ENCODE measurements around the gene RNF20.

- TF ChIP-seq, protein P1, sequence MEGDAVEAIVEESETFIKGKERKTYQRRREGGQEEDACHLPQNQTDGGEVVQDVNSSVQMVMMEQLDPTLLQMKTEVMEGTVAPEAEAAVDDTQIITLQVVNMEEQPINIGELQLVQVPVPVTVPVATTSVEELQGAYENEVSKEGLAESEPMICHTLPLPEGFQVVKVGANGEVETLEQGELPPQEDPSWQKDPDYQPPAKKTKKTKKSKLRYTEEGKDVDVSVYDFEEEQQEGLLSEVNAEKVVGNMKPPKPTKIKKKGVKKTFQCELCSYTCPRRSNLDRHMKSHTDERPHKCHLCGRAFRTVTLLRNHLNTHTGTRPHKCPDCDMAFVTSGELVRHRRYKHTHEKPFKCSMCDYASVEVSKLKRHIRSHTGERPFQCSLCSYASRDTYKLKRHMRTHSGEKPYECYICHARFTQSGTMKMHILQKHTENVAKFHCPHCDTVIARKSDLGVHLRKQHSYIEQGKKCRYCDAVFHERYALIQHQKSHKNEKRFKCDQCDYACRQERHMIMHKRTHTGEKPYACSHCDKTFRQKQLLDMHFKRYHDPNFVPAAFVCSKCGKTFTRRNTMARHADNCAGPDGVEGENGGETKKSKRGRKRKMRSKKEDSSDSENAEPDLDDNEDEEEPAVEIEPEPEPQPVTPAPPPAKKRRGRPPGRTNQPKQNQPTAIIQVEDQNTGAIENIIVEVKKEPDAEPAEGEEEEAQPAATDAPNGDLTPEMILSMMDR (optimal IDR thresholded peaks at IDR 0.05 in 1 of 3, IDR thresholded peaks at IDR 0.05 in 1 of 3, conservative IDR thresholded peaks at IDR 0.05 in 1 of 3; ENCODE audit: extremely low read depth in 1 of 3, insufficient read depth in 2 of 3, low read length in 3 of 3): no peak
- no peak for TF ChIP-seq EZH2 (IDR thresholded peaks at IDR 0.05; ENCODE audit: low read length)
Observed at GRCh38 chr9:101561740-101562139, 28.1 kb downstream of the RNF20 start.

Data from keratinocyte (primary cell).